ENCODE measurements around the gene IDE.
"Not testable (repeated sequence)": the region's sequence is repeated elsewhere in the genome, so short reads cannot be mapped to it uniquely, and the experiment has no call there.

Gene IDE

DNA sequence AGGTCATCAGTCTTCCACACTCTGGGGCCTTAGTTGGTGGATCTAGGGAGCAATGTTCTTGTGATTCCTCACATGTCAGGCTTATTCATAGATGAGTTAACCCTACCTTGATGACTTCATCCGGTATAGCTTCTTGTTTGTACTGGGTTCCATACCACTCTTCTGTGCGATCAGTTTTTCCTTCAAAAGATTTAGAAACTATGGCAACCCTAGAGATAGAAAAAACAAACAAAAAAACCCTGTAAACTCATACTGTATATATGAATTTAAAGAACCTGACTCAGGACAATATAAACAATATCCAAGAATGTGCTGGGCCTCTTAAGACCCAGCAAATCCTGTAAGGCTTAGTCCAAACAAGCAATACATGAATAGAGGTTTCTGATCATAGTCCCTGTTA, 83.5 kb downstream of the IDE start:
- H3K9me3 Mint-ChIP-seq = no peaks in the 10 kb centered on the region
- no peak overlapping the region for H3K27ac Mint-ChIP-seq
- peaks cover 36% of the 10 kb centered on the region for H3K36me3 Mint-ChIP-seq (ENCODE audit: low read depth)
- H3K4me1 Mint-ChIP-seq (ENCODE audit: low read depth) = no peaks in the 10 kb centered on the region
- H3K27me3 Mint-ChIP-seq (ENCODE audit: low read depth) = no peaks in the 10 kb centered on the region
- no peak overlapping the region for H3K4me3 Mint-ChIP-seq

DNA sequence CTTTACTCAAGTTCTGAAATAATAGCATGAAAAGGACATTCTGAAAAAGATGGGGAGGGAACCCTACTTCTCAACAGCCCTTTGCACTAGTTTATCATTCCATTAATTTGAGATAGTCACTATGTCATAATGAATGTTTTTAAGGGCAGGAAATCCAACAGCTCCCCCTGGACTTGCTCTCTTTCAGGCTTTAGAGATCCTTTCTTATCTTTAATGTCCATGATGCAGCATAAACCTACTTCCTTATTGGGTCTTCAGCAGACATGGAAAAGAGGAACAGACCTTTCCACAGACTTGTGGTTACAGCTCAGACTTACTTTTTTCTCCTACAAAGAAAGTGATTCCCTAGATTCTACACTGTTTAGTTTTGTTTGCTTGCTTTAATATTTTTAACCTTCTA, 87.3 kb downstream of the IDE start:
- Mint-ChIP-seq H3K27ac (no peak overlapping the region), H3K27me3 (ENCODE audit: low read depth) (no peaks in the 10 kb centered on the region), H3K4me1 (ENCODE audit: low read depth) (no peaks in the 10 kb centered on the region), H3K9me3 (no peaks in the 10 kb centered on the region), H3K4me3 (no peak overlapping the region), H3K36me3 (ENCODE audit: low read depth) (peaks cover 35% of the 10 kb centered on the region)

DNA sequence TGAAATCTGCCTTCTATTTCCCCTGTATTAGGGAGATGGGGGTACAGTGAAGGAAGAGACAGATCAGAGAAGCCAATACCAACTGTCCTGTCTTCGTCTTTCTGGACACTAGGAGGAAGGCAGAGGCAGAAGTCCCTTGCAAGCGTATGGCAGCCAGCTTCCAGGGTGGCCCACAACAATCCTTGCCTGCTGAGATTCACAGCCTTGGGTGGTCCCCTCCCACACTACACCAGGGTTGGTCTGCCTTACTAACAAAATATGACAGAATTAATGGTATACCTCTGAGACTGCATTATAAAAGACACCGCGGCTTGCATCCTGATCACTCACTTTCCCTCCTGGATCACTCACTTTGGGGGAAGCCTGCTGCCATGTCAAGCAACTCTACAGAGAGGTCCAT, 90.4 kb downstream of the IDE start:
- H3K4me1 Mint-ChIP-seq (ENCODE audit: low read depth) = no peaks in the 10 kb centered on the region
- H3K27me3 Mint-ChIP-seq (ENCODE audit: low read depth) = no peaks in the 10 kb centered on the region
- no peak overlapping the region for H3K27ac Mint-ChIP-seq
- no peaks in the 10 kb centered on the region for H3K9me3 Mint-ChIP-seq
- no peak overlapping the region for H3K4me3 Mint-ChIP-seq
- H3K36me3 Mint-ChIP-seq (ENCODE audit: low read depth) = peaks cover 30% of the 10 kb centered on the region

DNA sequence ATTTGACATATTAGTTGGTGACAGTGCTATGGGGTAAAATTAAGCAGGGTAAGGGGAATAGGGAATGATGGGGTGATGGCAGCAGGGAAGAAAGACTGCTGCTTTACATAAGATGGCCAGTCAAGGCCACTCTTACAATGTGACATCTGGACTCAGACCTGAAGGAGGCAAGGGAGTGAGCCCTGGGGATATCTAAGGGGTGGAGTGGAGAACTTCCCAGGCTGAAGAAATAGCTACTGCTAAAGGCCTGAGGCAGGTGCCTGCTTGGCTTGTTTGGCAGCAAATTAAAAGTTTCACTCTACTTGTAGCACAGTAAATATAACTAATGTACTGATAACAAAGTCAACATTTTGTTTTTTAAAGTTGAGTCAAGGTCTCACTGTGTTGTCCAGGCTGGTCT, 93.5 kb downstream of the IDE start:
- H3K4me3 Mint-ChIP-seq = no peak overlapping the region
- H3K4me1 Mint-ChIP-seq (ENCODE audit: low read depth) = no peaks in the 10 kb centered on the region
- no peak overlapping the region for H3K27ac Mint-ChIP-seq
- H3K9me3 Mint-ChIP-seq = no peaks in the 10 kb centered on the region
- no peaks in the 10 kb centered on the region for H3K27me3 Mint-ChIP-seq (ENCODE audit: low read depth)
- H3K36me3 Mint-ChIP-seq (ENCODE audit: low read depth) = peaks cover 20% of the 10 kb centered on the region

DNA sequence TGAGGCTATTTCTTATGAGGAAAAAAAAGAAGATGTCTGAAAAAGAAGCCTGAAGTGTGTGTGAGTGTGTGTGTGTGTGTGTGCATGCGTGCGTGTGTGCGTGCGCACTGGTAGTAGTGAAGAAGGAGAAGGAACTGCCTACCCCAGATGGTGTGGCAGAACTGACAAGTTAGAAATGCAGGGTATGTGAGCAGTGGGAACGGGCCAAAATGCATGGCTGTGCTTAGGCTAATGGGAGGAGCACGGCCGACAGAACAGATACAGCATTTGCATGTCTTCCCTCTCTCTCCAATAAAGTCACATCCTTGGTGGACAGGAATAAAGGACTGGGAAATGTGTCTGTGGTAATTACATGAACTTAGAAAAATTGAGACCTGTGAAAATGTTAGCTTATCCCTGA, 94.3 kb downstream of the IDE start:
- no peak overlapping the region for H3K4me3 Mint-ChIP-seq
- no peaks in the 10 kb centered on the region for H3K9me3 Mint-ChIP-seq
- H3K4me1 Mint-ChIP-seq (ENCODE audit: low read depth) = no peaks in the 10 kb centered on the region
- H3K27ac Mint-ChIP-seq = no peak overlapping the region
- no peaks in the 10 kb centered on the region for H3K27me3 Mint-ChIP-seq (ENCODE audit: low read depth)
- H3K36me3 Mint-ChIP-seq (ENCODE audit: low read depth) = peaks cover 22% of the 10 kb centered on the region

DNA sequence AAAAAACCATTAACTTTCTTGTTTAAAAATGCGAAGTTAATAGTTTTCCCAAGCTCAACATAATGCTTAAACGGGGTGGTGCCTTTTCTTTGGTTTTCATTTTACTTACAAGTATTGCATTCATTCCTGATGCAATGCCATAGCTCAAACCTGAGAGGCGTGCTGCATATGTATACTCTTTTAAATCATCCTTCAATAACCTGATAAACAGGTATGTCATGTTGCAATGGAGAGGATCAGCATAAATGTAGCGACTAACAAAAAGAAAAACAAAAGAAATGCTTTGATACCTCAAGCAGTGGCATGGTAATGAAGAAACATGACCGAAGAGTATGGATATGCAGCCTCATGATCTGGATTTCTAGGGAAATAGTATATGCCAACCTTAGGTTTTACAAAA, 95.4 kb downstream of the IDE start:
- no peak overlapping the region for H3K4me3 Mint-ChIP-seq
- no peaks in the 10 kb centered on the region for H3K9me3 Mint-ChIP-seq
- H3K27ac Mint-ChIP-seq = no peak overlapping the region
- H3K36me3 Mint-ChIP-seq (ENCODE audit: low read depth) = peaks cover 22% of the 10 kb centered on the region
- H3K4me1 Mint-ChIP-seq (ENCODE audit: low read depth) = no peaks in the 10 kb centered on the region
- H3K27me3 Mint-ChIP-seq (ENCODE audit: low read depth) = no peaks in the 10 kb centered on the region

DNA sequence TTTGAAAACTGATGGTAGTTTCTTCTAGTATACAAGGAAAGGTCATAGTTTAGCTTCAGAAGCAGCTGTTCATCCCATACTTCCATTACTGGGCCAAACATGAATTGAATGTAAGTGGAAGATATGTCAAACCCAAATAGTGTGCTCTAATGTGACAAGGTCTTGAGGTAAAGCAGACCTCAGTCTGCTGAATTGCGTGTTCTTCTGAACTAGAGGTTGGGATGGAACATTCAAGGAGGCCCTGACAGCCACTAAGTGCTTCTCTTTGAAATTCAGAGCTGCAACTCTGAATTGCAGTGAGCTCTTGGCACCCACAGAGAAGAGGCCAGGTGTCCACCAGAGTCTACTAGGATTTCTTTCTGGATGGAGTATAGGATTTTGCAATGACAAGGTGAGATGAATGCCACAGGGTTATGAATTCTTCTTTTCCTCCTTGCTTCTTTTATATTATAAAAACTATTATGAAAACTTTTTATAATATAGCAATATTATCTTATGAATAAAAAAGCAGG, 98.5 kb downstream of the IDE start:
- no peak overlapping the region for H3K4me3 Mint-ChIP-seq
- H3K27me3 Mint-ChIP-seq (ENCODE audit: low read depth) = no peaks in the 10 kb centered on the region
- H3K4me1 Mint-ChIP-seq (ENCODE audit: low read depth) = no peaks in the 10 kb centered on the region
- no peaks in the 10 kb centered on the region for H3K9me3 Mint-ChIP-seq
- no peak overlapping the region for H3K27ac Mint-ChIP-seq
- H3K36me3 Mint-ChIP-seq (ENCODE audit: low read depth) = peaks cover 13% of the 10 kb centered on the region

DNA sequence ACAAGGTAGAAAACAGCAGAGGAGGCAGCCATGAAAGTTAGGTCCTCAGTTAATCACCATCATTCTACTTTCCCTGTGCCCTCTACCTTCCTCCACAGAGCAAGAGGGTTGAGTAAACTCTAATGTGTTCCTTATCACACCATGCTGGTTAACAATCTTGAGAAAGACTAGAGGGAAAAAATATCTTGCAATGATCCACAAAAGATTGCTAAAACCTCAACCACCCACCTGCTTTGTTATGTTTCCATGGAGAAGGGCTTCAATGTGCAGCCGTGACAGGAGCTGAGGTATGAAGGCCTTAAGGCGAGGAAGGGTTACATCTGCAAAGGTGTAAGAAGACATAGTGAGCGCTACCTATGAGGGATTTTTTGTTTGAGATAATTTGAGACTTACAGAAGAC, 103.9 kb downstream of the IDE start:
- peaks cover 24% of the 10 kb centered on the region for H3K36me3 Mint-ChIP-seq (ENCODE audit: low read depth)
- no peaks in the 10 kb centered on the region for H3K27me3 Mint-ChIP-seq (ENCODE audit: low read depth)
- H3K4me3 Mint-ChIP-seq = no peak overlapping the region
- peaks cover 1% of the 10 kb centered on the region for H3K4me1 Mint-ChIP-seq (ENCODE audit: low read depth)
- H3K27ac Mint-ChIP-seq = no peak overlapping the region
- H3K9me3 Mint-ChIP-seq = no peaks in the 10 kb centered on the region

DNA sequence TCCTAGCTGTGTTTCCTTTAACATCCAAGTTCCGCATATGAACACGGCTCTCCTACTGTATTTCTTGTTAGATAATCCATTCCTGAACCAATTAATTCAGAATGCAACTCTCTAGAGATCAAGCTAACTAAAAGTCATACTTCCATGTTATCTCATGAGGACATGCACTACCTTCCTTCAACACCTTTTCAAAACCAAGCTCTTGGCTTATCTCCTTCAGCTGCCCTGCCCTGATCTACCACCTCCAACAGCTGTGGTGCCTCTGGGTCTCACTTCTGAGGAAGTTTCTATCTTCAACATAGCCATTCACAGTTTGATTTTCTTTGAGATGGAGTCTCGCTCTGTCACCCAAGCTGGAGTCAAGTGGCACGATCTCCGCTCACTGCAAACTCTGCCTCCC, 109.5 kb downstream of the IDE start:
- Mint-ChIP-seq H3K4me1 (ENCODE audit: low read depth) (peaks cover 1% of the 10 kb centered on the region), H3K27ac (no peak overlapping the region), H3K27me3 (ENCODE audit: low read depth) (no peaks in the 10 kb centered on the region), H3K9me3 (no peaks in the 10 kb centered on the region), H3K36me3 (ENCODE audit: low read depth) (peaks cover 27% of the 10 kb centered on the region), H3K4me3 (no peak overlapping the region)

DNA sequence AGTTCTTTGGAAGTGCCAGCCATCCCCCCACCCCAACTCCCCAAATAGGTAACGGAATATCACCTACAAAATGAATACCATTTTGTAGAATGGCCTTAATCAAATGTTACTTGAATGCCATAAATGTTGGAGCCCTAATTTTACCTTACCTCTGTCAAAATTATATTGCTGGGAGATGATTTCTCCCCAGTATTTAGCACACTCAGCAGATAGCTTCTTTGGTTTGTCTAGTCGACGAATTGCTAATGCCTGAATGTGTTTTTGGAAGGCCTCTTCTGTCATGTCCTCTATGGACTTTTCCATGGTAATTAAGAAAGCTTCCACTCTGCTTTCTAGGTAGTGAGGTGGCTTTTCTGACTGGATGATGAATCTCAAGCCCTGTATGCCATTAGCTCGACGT, 110.3 kb downstream of the IDE start:
- H3K9me3 Mint-ChIP-seq = no peaks in the 10 kb centered on the region
- H3K4me1 Mint-ChIP-seq (ENCODE audit: low read depth) = peaks cover 1% of the 10 kb centered on the region
- no peak overlapping the region for H3K27ac Mint-ChIP-seq
- H3K27me3 Mint-ChIP-seq (ENCODE audit: low read depth) = no peaks in the 10 kb centered on the region
- H3K36me3 Mint-ChIP-seq (ENCODE audit: low read depth) = peaks cover 24% of the 10 kb centered on the region
- no peak overlapping the region for H3K4me3 Mint-ChIP-seq

DNA sequence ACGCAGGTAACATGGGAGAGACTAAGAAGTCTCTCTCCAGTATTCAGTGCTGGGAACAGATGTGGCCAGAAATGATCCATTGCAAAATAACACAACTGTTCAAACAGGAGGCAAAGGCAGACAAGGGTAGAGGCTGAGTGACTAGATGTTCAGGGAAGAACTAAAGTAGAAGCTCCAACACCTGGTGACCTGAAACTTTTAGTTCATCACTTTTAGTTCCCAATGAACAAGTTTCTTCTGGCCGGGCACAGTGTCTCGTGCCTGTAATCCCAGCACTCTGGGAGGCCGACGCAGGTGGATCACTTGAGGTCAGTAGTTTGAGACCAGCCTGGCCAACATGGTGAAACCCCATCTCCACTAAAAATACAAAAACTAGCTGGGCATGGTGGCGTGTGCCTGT, 118.9 kb downstream of the IDE start:
- not testable (repeated sequence) for H3K27me3 Mint-ChIP-seq (ENCODE audit: low read depth); H3K4me1 Mint-ChIP-seq (ENCODE audit: low read depth); H3K9me3 Mint-ChIP-seq; H3K27ac Mint-ChIP-seq; H3K4me3 Mint-ChIP-seq
- peaks cover 12% of the 10 kb centered on the region for H3K36me3 Mint-ChIP-seq (ENCODE audit: low read depth)

DNA sequence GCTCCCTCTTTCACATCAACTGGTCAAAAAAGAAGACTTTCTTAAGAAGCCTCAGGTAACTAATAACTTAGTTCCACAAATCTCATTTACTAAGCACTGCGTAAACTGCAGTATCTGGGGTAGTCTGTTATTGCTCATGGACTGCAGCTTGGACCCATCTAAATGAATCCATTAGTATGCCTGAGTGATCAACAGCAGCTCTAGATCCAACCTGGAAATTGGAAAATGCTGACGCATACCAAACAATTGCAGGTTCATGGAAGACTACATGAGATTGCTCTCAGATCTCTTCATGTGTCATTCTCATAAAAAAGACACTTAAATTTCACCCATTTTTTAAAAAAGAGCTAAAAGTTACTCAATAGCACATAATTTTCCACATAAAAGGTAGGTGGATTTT, 121.6 kb downstream of the IDE start:
- H3K27ac Mint-ChIP-seq = no peak overlapping the region
- no peaks in the 10 kb centered on the region for H3K9me3 Mint-ChIP-seq
- H3K36me3 Mint-ChIP-seq (ENCODE audit: low read depth) = peaks cover 13% of the 10 kb centered on the region
- H3K27me3 Mint-ChIP-seq (ENCODE audit: low read depth) = no peaks in the 10 kb centered on the region
- H3K4me3 Mint-ChIP-seq = no peak overlapping the region
- H3K4me1 Mint-ChIP-seq (ENCODE audit: low read depth) = no peaks in the 10 kb centered on the region

DNA sequence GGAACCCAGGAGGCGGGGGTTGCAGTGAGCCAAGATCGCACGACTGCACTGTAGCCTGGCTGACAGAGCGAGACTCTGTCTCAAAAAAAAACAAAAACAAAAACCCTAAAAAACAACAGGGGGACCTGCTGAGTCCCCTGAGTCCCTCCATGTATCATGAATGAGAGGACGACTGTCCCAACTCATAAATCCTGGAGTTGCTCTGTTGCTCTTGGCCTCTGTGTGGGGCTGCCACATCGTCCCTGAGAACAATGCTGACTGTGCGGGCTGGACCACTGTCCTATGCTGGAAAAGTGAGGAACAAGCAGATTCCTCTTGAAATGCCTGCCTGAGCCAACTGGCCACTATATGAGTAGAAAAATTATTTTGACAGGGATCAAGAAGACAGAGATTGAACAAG, 122.5 kb downstream of the IDE start:
- Mint-ChIP-seq H3K27me3 (ENCODE audit: low read depth) (no peaks in the 10 kb centered on the region), H3K9me3 (no peaks in the 10 kb centered on the region)

DNA sequence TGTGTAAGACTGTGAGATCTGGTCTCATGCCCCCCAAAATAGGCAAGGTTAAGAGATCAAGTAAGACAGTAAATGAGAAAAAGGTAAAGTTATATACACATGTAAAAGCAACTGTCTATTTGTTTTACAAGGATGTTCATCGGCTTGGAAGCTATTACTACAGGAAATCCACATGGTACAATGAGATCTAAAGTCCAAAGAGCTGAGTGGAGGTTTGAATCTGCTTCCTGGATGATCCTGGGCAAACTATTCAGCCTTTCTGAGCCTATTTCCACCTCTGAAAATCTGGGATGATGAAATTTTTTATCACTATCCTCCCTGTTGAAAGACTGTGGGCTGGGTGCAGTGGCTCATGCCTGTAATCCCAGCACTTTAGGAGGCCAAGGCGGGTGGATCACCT, 123.0 kb downstream of the IDE start:
- H3K27ac Mint-ChIP-seq = no peak overlapping the region
- peaks cover 9% of the 10 kb centered on the region for H3K36me3 Mint-ChIP-seq (ENCODE audit: low read depth)
- no peaks in the 10 kb centered on the region for H3K4me1 Mint-ChIP-seq (ENCODE audit: low read depth)
- no peaks in the 10 kb centered on the region for H3K27me3 Mint-ChIP-seq (ENCODE audit: low read depth)
- H3K4me3 Mint-ChIP-seq = no peak overlapping the region
- no peaks in the 10 kb centered on the region for H3K9me3 Mint-ChIP-seq

More for the DNA sequence above, 122.5 kb downstream of the IDE start:
- H3K4me3 Mint-ChIP-seq = no peak overlapping the region
- no peaks in the 10 kb centered on the region for H3K4me1 Mint-ChIP-seq (ENCODE audit: low read depth)
- H3K27ac Mint-ChIP-seq = no peak overlapping the region
- H3K36me3 Mint-ChIP-seq (ENCODE audit: low read depth) = peaks cover 13% of the 10 kb centered on the region

DNA sequence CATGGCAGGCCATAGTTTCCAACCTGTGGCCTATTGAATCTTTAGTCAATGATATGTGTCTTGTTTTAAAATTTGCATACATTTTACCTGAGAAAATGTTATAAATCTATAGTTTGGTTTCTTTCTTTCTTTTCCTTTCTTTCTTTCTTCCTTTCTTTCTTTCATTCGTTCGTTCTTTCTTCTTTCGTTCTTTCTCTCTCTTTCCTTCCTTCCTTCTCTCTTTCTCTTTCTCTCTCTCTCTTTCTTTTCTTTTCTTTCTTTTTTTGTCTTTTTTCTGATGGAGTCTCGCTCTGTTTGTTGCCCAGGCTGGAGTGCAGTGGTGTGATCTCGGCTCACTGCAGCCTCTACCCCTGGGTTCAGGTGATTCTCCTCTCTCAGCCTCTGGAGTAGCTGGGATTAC, 133.3 kb downstream of the IDE start:
- no peaks in the 10 kb centered on the region for H3K9me3 Mint-ChIP-seq
- no peaks in the 10 kb centered on the region for H3K4me1 Mint-ChIP-seq (ENCODE audit: low read depth)
- H3K27ac Mint-ChIP-seq = no peak overlapping the region
- no peaks in the 10 kb centered on the region for H3K36me3 Mint-ChIP-seq (ENCODE audit: low read depth)
- H3K27me3 Mint-ChIP-seq (ENCODE audit: low read depth) = no peaks in the 10 kb centered on the region
- H3K4me3 Mint-ChIP-seq = no peak overlapping the region

DNA sequence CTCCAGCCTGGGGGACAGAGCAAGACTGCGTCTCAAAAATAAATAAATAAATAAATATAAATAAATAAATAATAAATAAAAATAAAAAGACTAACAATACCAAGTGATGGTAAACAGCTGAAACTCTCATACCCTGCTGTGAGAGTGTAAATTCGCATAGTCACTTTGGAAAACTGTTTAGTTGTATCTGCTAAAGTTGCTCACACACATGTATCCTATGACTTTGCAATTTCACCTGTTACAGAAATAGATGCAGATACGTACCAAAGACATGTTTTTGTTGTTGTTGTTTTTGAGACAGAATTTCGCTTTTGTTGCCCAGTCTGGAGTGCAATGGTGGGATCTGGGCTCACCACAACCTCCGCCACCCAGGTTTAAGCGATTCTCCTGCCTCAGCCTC, 135.7 kb downstream of the IDE start:
- H3K27ac Mint-ChIP-seq = no peak overlapping the region
- no peaks in the 10 kb centered on the region for H3K27me3 Mint-ChIP-seq (ENCODE audit: low read depth)
- no peak overlapping the region for H3K4me3 Mint-ChIP-seq
- H3K4me1 Mint-ChIP-seq (ENCODE audit: low read depth) = no peaks in the 10 kb centered on the region
- no peaks in the 10 kb centered on the region for H3K36me3 Mint-ChIP-seq (ENCODE audit: low read depth)
- H3K9me3 Mint-ChIP-seq = no peaks in the 10 kb centered on the region
